ENCODE measurements around the gene PAK6.

GRCh38 chr15:40275954-40276353, 37.1 kb downstream of the PAK6 start:
- TF ChIP-seq CTCF (IDR thresholded peaks at IDR 0.05): no peak
- TF ChIP-seq POLR2A (IDR thresholded peaks at IDR 0.05): no peak
